Measurements from ENCODE around the gene CPNE2.
A peak's percentile ranks its signal among the peaks of the same experiment; 100 is the strongest.
"Not testable (repeated sequence)": the region's sequence is repeated elsewhere in the genome, so short reads cannot be mapped to it uniquely, and the experiment has no call there.

The CPNE2 gene

GRCh38 chr16:57091975-57092785 is at the start of gene CPNE2:
Gene CPNE2, plus strand, starts transcription at chr16:57092583. Its CDS starts 18,160 bp downstream, at chr16:57110743.
- DNase-seq (ENCODE audit: low read depth) = no peak

- DNase-seq (ENCODE audit: low read depth) = no peak
Observed at GRCh38 chr16:57043248-57043647, 49.1 kb upstream of the CPNE2 start.

- DNase-seq (ENCODE audit: low read depth) = no peak
Observed at GRCh38 chr16:57044931-57045693, 47.3 kb upstream of the CPNE2 start.

- no peak for DNase-seq (ENCODE audit: low read depth)
Observed at GRCh38 chr16:57045694-57046381, 46.5 kb upstream of the CPNE2 start.

GRCh38 chr16:57048095-57048494 is 44.3 kb upstream of the CPNE2 start:
- DNase-seq (ENCODE audit: low read depth) = no peak

GRCh38 chr16:57049678-57050077 is 42.7 kb upstream of the CPNE2 start:
- DNase-seq (ENCODE audit: low read depth) = no peak

- DNase-seq (ENCODE audit: low read depth) = no peak
Observed at GRCh38 chr16:57051696-57052228, 40.6 kb upstream of the CPNE2 start.

GRCh38 chr16:57053206-57053605 is 39.2 kb upstream of the CPNE2 start:
- DNase-seq (ENCODE audit: low read depth) = no peak

GRCh38 chr16:57054338-57054737 is 38.0 kb upstream of the CPNE2 start:
- DNase-seq (ENCODE audit: low read depth) = no peak

GRCh38 chr16:57054771-57055170 is 37.6 kb upstream of the CPNE2 start:
- DNase-seq (ENCODE audit: low read depth) = no peak

- DNase-seq (ENCODE audit: low read depth) = no peak
Observed at GRCh38 chr16:57055671-57056070, 36.7 kb upstream of the CPNE2 start.

GRCh38 chr16:57058291-57058861 is 34.0 kb upstream of the CPNE2 start:
- DNase-seq (ENCODE audit: low read depth) = no peak

- no peak for DNase-seq (ENCODE audit: low read depth)
Observed at GRCh38 chr16:57060323-57061083, 31.9 kb upstream of the CPNE2 start.

GRCh38 chr16:57061084-57061905 is 31.1 kb upstream of the CPNE2 start:
- DNase-seq (ENCODE audit: low read depth) = peak; percentile 66

GRCh38 chr16:57062329-57062728 is 30.1 kb upstream of the CPNE2 start:
- DNase-seq (ENCODE audit: low read depth) = no peak

- DNase-seq (ENCODE audit: low read depth) = not testable (repeated sequence)
Observed at GRCh38 chr16:57063189-57063588, 29.2 kb upstream of the CPNE2 start.

- DNase-seq (ENCODE audit: low read depth) = no peak
Observed at GRCh38 chr16:57064995-57065394, 27.4 kb upstream of the CPNE2 start.

- DNase-seq (ENCODE audit: low read depth) = no peak
Observed at GRCh38 chr16:57066625-57067024, 25.8 kb upstream of the CPNE2 start.

GRCh38 chr16:57067347-57067746 is 25.0 kb upstream of the CPNE2 start:
- no peak for DNase-seq (ENCODE audit: low read depth)

- DNase-seq (ENCODE audit: low read depth) = no peak
Observed at GRCh38 chr16:57069053-57069452, 23.3 kb upstream of the CPNE2 start.
